PC-3 (cell line): ENCODE results near the gene GRIN2C.
A peak's percentile ranks its signal among the peaks of the same experiment; 100 is the strongest.

Experiments used
- CTCF ChIP-seq: fragments of 300-600 bp; sonication (generic); conservative IDR thresholded peaks from 2 replicates; pipeline ENCODE4 v1.5.1; 2017; ENCODE audit warnings: antibody characterized with exemption, low read depth, mild to moderate bottlenecking, low read length
- EZH2phosphoT487 ChIP-seq: fragments of 300-600 bp; sonication (generic); IDR thresholded peaks from 2 replicates; pipeline ENCODE4 v1.6.1; 2018; ENCODE audit warnings: mild to moderate bottlenecking, antibody characterized with exemption, low read length, borderline replicate concordance

- TF ChIP-seq CTCF = peak; percentile 49
- no peak for TF ChIP-seq EZH2phosphoT487
Measured at GRCh38 chr17:74859459-74860228, at the start of gene GRIN2C.
